ENCODE measurements around the gene COIL. TPM values are rescaled to one million over a fixed set of nuclear protein-coding genes. Genes with fewer than 3 reads are reported as not detected.

The COIL gene
- total and polyA plus RNA-seq, 2 donors (not counting 1 experiment from before 2014, with no cell fraction given): 3.7 to 19.8 TPM

GRCh38 chr17:56913353-56913866, 47.4 kb downstream of the COIL start:
- peak overlapping the region; percentile 88 for H3K4me2 ChIP-seq (replicated peaks; ENCODE audit: low read depth, low read length, poor library complexity, severe bottlenecking)
- peak overlapping the region; percentile 98 for H3K4me3 Mint-ChIP-seq
- intact Hi-C loops (cut with micrococcal nuclease): loop anchor here (2.0 kb wide), 1 partner anchor 171 kb away; the partner anchor contains the start of gene AKAP1
- H3K4me1 ChIP-seq (ENCODE audit: control insufficient read depth in 2 of 2, insufficient read depth in 2 of 2, low read length in 2 of 2): peaks cover 54 to 60% of the 10 kb centered on the region in 2 donors
- no peak for TF ChIP-seq CTCF (IDR thresholded peaks at IDR 0.05)
- no peak for TF ChIP-seq EZH2 (IDR thresholded peaks at IDR 0.05; ENCODE audit: borderline replicate concordance, insufficient read depth, low read depth, low read length, poor library complexity, severe bottlenecking)
- under 1% methylated on average over 44 of the region's 44 CpGs for WGBS (ENCODE audit: insufficient coverage)
- DNase-seq (no peak), ATAC-seq (ENCODE audit: low read depth) (peak; percentile 62)
- H2AFZ ChIP-seq (ENCODE audit: insufficient read depth, low read depth, low read length, poor library complexity, severe bottlenecking): peak overlapping the region; percentile 92
- H3K27me3 ChIP-seq (replicated peaks in 1 of 4; ENCODE audit: control extremely low read depth in 1 of 4, control insufficient read depth in 3 of 4, insufficient read depth in 4 of 4, low read length in 3 of 4): no peaks in the 10 kb centered on the region
- no peaks in the 10 kb centered on the region for H3K36me3 ChIP-seq (replicated peaks in 1 of 2; ENCODE audit: control extremely low read depth in 1 of 2, control insufficient read depth in 1 of 2, extremely low read depth in 1 of 2, insufficient read depth in 2 of 2, low read length in 1 of 2)
- no peaks in the 10 kb centered on the region for H3K27me3 Mint-ChIP-seq
- POLR2A ChIA-PET: interaction anchor here (0.6 to 2.3 kb wide), 4 partner anchors 24 to 1574 kb away, joined by 3 to 27 read pairs (median 7); partner anchors contain the start of genes C17orf67 and DGKE
- no peaks in the 10 kb centered on the region for H3K9me3 Mint-ChIP-seq (ENCODE audit: insufficient read depth)
- H3K9ac ChIP-seq (ENCODE audit: low read length): peak overlapping the region; percentile 92
- peak overlapping the region; percentile 71 to 84 for H3K27ac ChIP-seq (ENCODE audit: low read length in 2 of 2)
- peak overlapping the region; percentile 83 to 93 (median 86) for H3K4me3 ChIP-seq (ENCODE audit: control extremely low read depth in 1 of 5, extremely low read depth in 1 of 5, insufficient read depth in 1 of 5, low read depth in 2 of 5, low read length in 4 of 5)
- peak overlapping the region; percentile 94 for H3K27ac Mint-ChIP-seq
- CTCF ChIA-PET: interaction anchor here (0.9 to 1.7 kb wide), 3 partner anchors 21 to 79 kb away, joined by 3 to 7 read pairs (median 4); partner anchors contain the start of gene DGKE
- peaks cover 65% of the 10 kb centered on the region for H3K4me1 Mint-ChIP-seq
- peaks cover 51% of the 10 kb centered on the region for H3K79me2 ChIP-seq (ENCODE audit: control insufficient read depth, insufficient read depth, low read length)
- no peaks in the 10 kb centered on the region for H3K9me3 ChIP-seq (ENCODE audit: control extremely low read depth in 1 of 3, control insufficient read depth in 2 of 3, insufficient read depth in 1 of 3, low read length in 2 of 3)
- peaks cover 33% of the 10 kb centered on the region for H4K20me1 ChIP-seq (ENCODE audit: control insufficient read depth, insufficient read depth, low read length, poor library complexity, severe bottlenecking)

- POLR2A ChIA-PET: interaction anchor here (1.3 to 2.3 kb wide), 2 partner anchors 23 to 79 kb away, joined by 3 to 27 read pairs; partner anchors contain the start of genes C17orf67 and DGKE
- TF ChIP-seq EZH2 (IDR thresholded peaks at IDR 0.05; ENCODE audit: borderline replicate concordance, insufficient read depth, low read depth, low read length, poor library complexity, severe bottlenecking) (no peak), CTCF (IDR thresholded peaks at IDR 0.05) (no peak)
- Histone ChIP-seq H3K4me3 (ENCODE audit: control extremely low read depth in 1 of 5, extremely low read depth in 1 of 5, insufficient read depth in 1 of 5, low read depth in 2 of 5, low read length in 4 of 5) (peak overlapping the region; percentile 83 to 93 (median 86)), H3K9ac (ENCODE audit: low read length) (peak overlapping the region; percentile 92), H3K4me1 (ENCODE audit: control insufficient read depth in 2 of 2, insufficient read depth in 2 of 2, low read length in 2 of 2) (peaks cover 57 to 65% of the 10 kb centered on the region in 2 donors), H3K27ac (ENCODE audit: low read length in 2 of 2) (peak overlapping the region in 1 of 2 donors; percentile 84), H4K20me1 (ENCODE audit: control insufficient read depth, insufficient read depth, low read length, poor library complexity, severe bottlenecking) (peaks cover 33% of the 10 kb centered on the region), H2AFZ (ENCODE audit: insufficient read depth, low read depth, low read length, poor library complexity, severe bottlenecking) (peak overlapping the region; percentile 92), H3K36me3 (replicated peaks in 1 of 2; ENCODE audit: control extremely low read depth in 1 of 2, control insufficient read depth in 1 of 2, extremely low read depth in 1 of 2, insufficient read depth in 2 of 2, low read length in 1 of 2) (no peaks in the 10 kb centered on the region), H3K4me2 (replicated peaks; ENCODE audit: low read depth, low read length, poor library complexity, severe bottlenecking) (peak overlapping the region; percentile 88), H3K79me2 (ENCODE audit: control insufficient read depth, insufficient read depth, low read length) (peaks cover 51% of the 10 kb centered on the region), H3K27me3 (replicated peaks in 1 of 4; ENCODE audit: control extremely low read depth in 1 of 4, control insufficient read depth in 3 of 4, insufficient read depth in 4 of 4, low read length in 3 of 4) (no peaks in the 10 kb centered on the region), H3K9me3 (ENCODE audit: control extremely low read depth in 1 of 3, control insufficient read depth in 2 of 3, insufficient read depth in 1 of 3, low read length in 2 of 3) (no peaks in the 10 kb centered on the region)
- intact Hi-C loops (cut with micrococcal nuclease): loop anchor here (2.0 kb wide), 1 partner anchor 172 kb away; the partner anchor contains the start of gene AKAP1
- no peak for ATAC-seq (ENCODE audit: low read depth)
- Mint-ChIP-seq H3K27ac (peak overlapping the region; percentile 94), H3K9me3 (ENCODE audit: insufficient read depth) (no peaks in the 10 kb centered on the region), H3K4me3 (peak overlapping the region; percentile 98), H3K4me1 (peaks cover 70% of the 10 kb centered on the region), H3K27me3 (no peaks in the 10 kb centered on the region)
- CTCF ChIA-PET: interaction anchor here (1.5 to 1.7 kb wide), 2 partner anchors 27 to 78 kb away, joined by 4 to 7 read pairs; partner anchors contain the start of gene DGKE
- no peak for DNase-seq
- 10% methylated on average over 3 of the region's 7 CpGs for WGBS (ENCODE audit: insufficient coverage)
Measured at GRCh38 chr17:56913000-56913311, 47.9 kb downstream of the COIL start.

Measured in B cell (primary cell).